SK-N-MC (cell line): ENCODE results near the gene SLC30A5.

ENCODE experiments used
- EZH2 ChIP-seq: fragments of 200-600 bp; sonication (generic); IDR thresholded peaks from one replicate; pipeline ENCODE4 v1.6.1; 2017; ENCODE audit warnings: antibody characterized with exemption
- POLR2AphosphoS5 ChIP-seq: IDR thresholded peaks from 2 replicates; pipeline ENCODE4 v1.6.1; 2012; ENCODE audit warnings: mild to moderate bottlenecking, low read depth, low read length, borderline replicate concordance

- TF ChIP-seq EZH2 (no peak), POLR2AphosphoS5 (no peak)
Measured at GRCh38 chr5:69075522-69076179, 18.2 kb upstream of the SLC30A5 start.
